ENCODE results near the gene WNT9A. TPM values are rescaled to one million over a fixed set of nuclear protein-coding genes. Genes with fewer than 3 reads are reported as not detected.

The WNT9A gene
- total and polyA plus RNA-seq, 2 experiments from 2014 or later, result 1.5 to 2.8 TPM

GRCh38 chr1:227891223-227891954 is 56.3 kb downstream of the WNT9A start:
- TF ChIP-seq EZH2 (IDR thresholded peaks at IDR 0.05; ENCODE audit: borderline replicate concordance) (no peak), CTCF (IDR thresholded peaks at IDR 0.05; ENCODE audit: poor library complexity) (no peak), EZH2phosphoT487 (IDR thresholded peaks at IDR 0.05; ENCODE audit: low read depth, severe bottlenecking, unreplicated experiment) (no peak)
- 68% methylated on average over 18 of the region's 19 CpGs for WGBS (ENCODE audit: low lambda C conversion rate, missing lambda C conversion rate)
- Histone ChIP-seq H3K27ac (no peak overlapping the region), H3K9me3 (ENCODE audit: low read depth) (no peaks in the 10 kb centered on the region), H3K4me1 (ENCODE audit: insufficient read depth) (peaks cover 31% of the 10 kb centered on the region), H3K9me2 (replicated peaks; ENCODE audit: insufficient read depth) (no peaks in the 10 kb centered on the region), H3K36me3 (replicated peaks; ENCODE audit: insufficient read depth, low read depth) (no peaks in the 10 kb centered on the region), H3K27me3 (no peaks in the 10 kb centered on the region), H4K20me1 (ENCODE audit: insufficient read depth, poor library complexity, severe bottlenecking) (no peaks in the 10 kb centered on the region), H3K4me3 (no peak overlapping the region), H3K4me2 (no peak overlapping the region), H2AFZ (no peak overlapping the region), H3K79me2 (no peaks in the 10 kb centered on the region)
- DNase-seq (ENCODE audit: low spot score), result no peak

DNA sequence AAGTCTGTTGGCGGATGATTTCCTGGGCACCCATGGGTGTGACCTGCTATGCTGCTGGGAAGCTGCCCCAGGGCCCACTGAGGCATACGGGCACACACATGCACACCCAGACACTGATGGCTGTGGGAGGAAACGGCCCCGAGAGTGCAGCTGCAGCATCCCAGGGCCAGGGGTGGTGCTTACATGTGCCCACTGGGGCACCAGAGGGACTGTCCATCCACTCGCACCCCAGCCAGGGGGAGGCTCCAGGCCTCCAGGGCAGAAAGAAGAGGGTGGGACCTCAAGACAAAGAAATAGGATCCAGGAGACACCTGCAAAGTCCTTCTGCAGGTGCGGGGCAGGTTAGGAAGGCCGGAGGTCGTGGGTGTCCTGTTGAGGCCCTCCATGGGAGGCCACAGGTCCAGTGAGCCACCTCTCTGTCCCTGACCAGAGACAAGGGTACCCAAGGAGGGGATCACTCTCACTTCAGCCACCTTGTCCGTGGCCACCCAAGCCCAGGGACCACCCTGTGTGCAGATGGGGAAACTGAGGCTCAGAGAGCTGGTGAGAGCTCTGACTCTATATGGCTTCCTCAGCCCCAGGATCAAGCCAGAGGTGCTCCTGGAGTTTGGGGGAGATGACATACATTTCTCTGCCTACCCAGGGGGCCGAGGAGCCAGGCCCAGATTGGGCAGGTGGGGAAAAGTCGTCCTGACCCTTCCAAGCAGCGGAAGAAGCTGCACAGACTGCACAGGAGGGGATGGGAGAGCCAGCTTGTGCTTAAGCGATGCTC is 57.1 kb downstream of the WNT9A start:
- TF ChIP-seq CTCF (IDR thresholded peaks at IDR 0.05; ENCODE audit: poor library complexity) (no peak), EZH2phosphoT487 (IDR thresholded peaks at IDR 0.05; ENCODE audit: low read depth, severe bottlenecking, unreplicated experiment) (no peak), EZH2 (IDR thresholded peaks at IDR 0.05; ENCODE audit: borderline replicate concordance) (no peak)
- no peak overlapping the region for H3K27ac ChIP-seq
- no peaks in the 10 kb centered on the region for H3K36me3 ChIP-seq (replicated peaks; ENCODE audit: insufficient read depth, low read depth)
- no peak overlapping the region for H2AFZ ChIP-seq
- no peaks in the 10 kb centered on the region for H4K20me1 ChIP-seq (ENCODE audit: insufficient read depth, poor library complexity, severe bottlenecking)
- no peaks in the 10 kb centered on the region for H3K27me3 ChIP-seq
- no peak overlapping the region for H3K4me2 ChIP-seq
- WGBS (ENCODE audit: low lambda C conversion rate, missing lambda C conversion rate), result 94% methylated on average over 13 of the region's 13 CpGs
- peaks cover 31% of the 10 kb centered on the region for H3K4me1 ChIP-seq (ENCODE audit: insufficient read depth)
- no peak for DNase-seq (ENCODE audit: low spot score)
- H3K4me3 ChIP-seq, result no peak overlapping the region
- no peaks in the 10 kb centered on the region for H3K9me3 ChIP-seq (ENCODE audit: low read depth)
- H3K9me2 ChIP-seq (replicated peaks; ENCODE audit: insufficient read depth), result no peaks in the 10 kb centered on the region
- H3K79me2 ChIP-seq, result no peaks in the 10 kb centered on the region

- Histone ChIP-seq H3K9me2 (replicated peaks; ENCODE audit: insufficient read depth) (no peaks in the 10 kb centered on the region), H3K36me3 (replicated peaks; ENCODE audit: insufficient read depth, low read depth) (no peaks in the 10 kb centered on the region), H2AFZ (no peak overlapping the region), H3K4me3 (no peak overlapping the region), H3K4me1 (ENCODE audit: insufficient read depth) (peaks cover 37% of the 10 kb centered on the region), H3K79me2 (no peaks in the 10 kb centered on the region), H3K4me2 (no peak overlapping the region), H3K9me3 (ENCODE audit: low read depth) (no peaks in the 10 kb centered on the region), H3K27me3 (no peaks in the 10 kb centered on the region), H3K27ac (no peak overlapping the region), H4K20me1 (ENCODE audit: insufficient read depth, poor library complexity, severe bottlenecking) (no peaks in the 10 kb centered on the region)
- TF ChIP-seq EZH2phosphoT487 (IDR thresholded peaks at IDR 0.05; ENCODE audit: low read depth, severe bottlenecking, unreplicated experiment) (no peak), CTCF (IDR thresholded peaks at IDR 0.05; ENCODE audit: poor library complexity) (no peak), EZH2 (IDR thresholded peaks at IDR 0.05; ENCODE audit: borderline replicate concordance) (no peak)
- DNase-seq (ENCODE audit: low spot score), result no peak
- WGBS (ENCODE audit: low lambda C conversion rate, missing lambda C conversion rate), result 99% methylated on average over 13 of the region's 13 CpGs
Measured at GRCh38 chr1:227889863-227890405, 57.8 kb downstream of the WNT9A start.
